Measurements from ENCODE around the gene DIAPH2. TPM values are rescaled to one million over a fixed set of nuclear protein-coding genes. Genes with fewer than 3 reads are reported as not detected.

Gene DIAPH2
- total RNA-seq, 4 donors from 2014 or later, result 11.1 to 26.5 (median 18.7) TPM

GRCh38 chrX:96791559-96791958 lies 106.9 kb downstream of the DIAPH2 start:
- Histone ChIP-seq H3K36me3 (no peaks in the 10 kb centered on the region), H3K27ac (no peak overlapping the region), H3K4me3 (replicated peaks in 1 of 3) (no peak overlapping the region), H3K9me3 (no peaks in the 10 kb centered on the region), H3K4me1 (no peaks in the 10 kb centered on the region), H3K27me3 (no peaks in the 10 kb centered on the region)
- intact Hi-C loops (cut with DNase I), result no loop called here
- DNase-seq, result no peak
- TF ChIP-seq CTCF (IDR thresholded peaks at IDR 0.05), result no peak
- TF ChIP-seq POLR2A (IDR thresholded peaks at IDR 0.05), result no peak
- WGBS, 2 donors, result 66 to 79% methylated on average over 4 of the region's 4 CpGs

- no peak overlapping the region for H3K27ac ChIP-seq
- TF ChIP-seq POLR2A (IDR thresholded peaks at IDR 0.05) (no peak), CTCF (IDR thresholded peaks at IDR 0.05) (no peak)
- no peaks in the 10 kb centered on the region for H3K36me3 ChIP-seq
- 63 to 77% methylated on average over 2 of the region's 2 CpGs for WGBS, 2 donors
- DNase-seq, result no peak
- H3K9me3 ChIP-seq, result no peaks in the 10 kb centered on the region
- H3K4me1 ChIP-seq, result no peaks in the 10 kb centered on the region
- H3K4me3 ChIP-seq (replicated peaks in 1 of 3), result no peak overlapping the region
- intact Hi-C loops (cut with DNase I), result no loop called here
- no peaks in the 10 kb centered on the region for H3K27me3 ChIP-seq
Measured at GRCh38 chrX:96792047-96792446, 107.4 kb downstream of the DIAPH2 start.

GRCh38 chrX:96798982-96799381 lies 114.3 kb downstream of the DIAPH2 start:
- no peak overlapping the region for H3K27ac ChIP-seq
- no peaks in the 10 kb centered on the region for H3K27me3 ChIP-seq
- WGBS, 2 donors, result 90 to 94% methylated on average over 1 of the region's 1 CpG
- intact Hi-C loops (cut with DNase I), result no loop called here
- no peak for DNase-seq
- H3K4me1 ChIP-seq, result no peaks in the 10 kb centered on the region
- no peaks in the 10 kb centered on the region for H3K9me3 ChIP-seq
- TF ChIP-seq CTCF (IDR thresholded peaks at IDR 0.05), result no peak
- TF ChIP-seq POLR2A (IDR thresholded peaks at IDR 0.05), result no peak
- no peaks in the 10 kb centered on the region for H3K36me3 ChIP-seq
- H3K4me3 ChIP-seq (replicated peaks in 1 of 3), result no peak overlapping the region

DNA sequence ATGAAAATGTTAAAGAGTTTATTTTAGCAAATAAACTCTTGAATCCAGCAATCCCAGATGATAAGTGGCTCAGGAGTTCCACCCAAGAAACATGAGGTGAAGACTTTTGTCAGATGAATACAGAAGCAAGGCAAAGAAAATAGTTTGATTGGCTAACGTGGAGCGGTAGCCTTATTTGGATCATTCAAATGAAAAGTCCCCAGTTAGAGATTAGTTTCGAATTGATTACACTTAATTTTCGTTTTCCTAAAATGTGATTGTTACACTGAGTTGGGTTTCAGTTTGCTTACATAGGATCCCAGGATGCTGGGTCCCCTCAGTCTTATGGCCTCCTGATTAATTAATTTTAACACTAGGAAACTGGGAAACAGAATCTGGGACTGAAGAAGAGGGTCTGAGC lies 122.7 kb downstream of the DIAPH2 start:
- 95 to 98% methylated on average over 4 of the region's 4 CpGs for WGBS, 2 donors

DNA sequence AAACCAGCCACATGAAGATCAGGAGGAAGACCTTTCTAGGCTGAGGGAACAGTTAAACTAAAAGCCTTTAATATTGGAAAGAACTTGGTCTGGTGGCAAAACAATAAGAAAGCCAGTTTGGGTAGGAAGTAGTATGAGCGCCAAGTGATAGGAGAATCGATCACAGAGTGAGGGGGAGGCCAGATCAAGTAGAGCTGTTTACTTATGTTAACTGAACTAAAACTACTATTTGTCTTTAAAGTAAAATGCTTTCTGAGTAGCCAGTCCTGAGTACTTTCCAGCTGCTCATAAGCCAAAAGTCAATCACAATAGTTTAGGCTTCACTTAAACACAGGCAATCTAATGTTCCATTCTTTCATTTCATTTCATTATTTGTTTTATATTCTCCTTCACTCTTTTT lies 136.3 kb downstream of the DIAPH2 start:
- Histone ChIP-seq H3K27ac (no peak overlapping the region), H3K4me3 (replicated peaks in 1 of 3) (no peak overlapping the region), H3K36me3 (no peaks in the 10 kb centered on the region), H3K9me3 (no peaks in the 10 kb centered on the region), H3K4me1 (no peaks in the 10 kb centered on the region), H3K27me3 (no peaks in the 10 kb centered on the region)
- 51 to 59% methylated on average over 2 of the region's 2 CpGs for WGBS, 2 donors
- intact Hi-C loops (cut with DNase I), result no loop called here
- DNase-seq, result no peak
- TF ChIP-seq CTCF (IDR thresholded peaks at IDR 0.05) (no peak), POLR2A (IDR thresholded peaks at IDR 0.05) (no peak)

More for the DNA sequence above, 122.7 kb downstream of the DIAPH2 start:
- no peaks in the 10 kb centered on the region for H3K4me1 ChIP-seq
- no peak for DNase-seq
- no peaks in the 10 kb centered on the region for H3K36me3 ChIP-seq
- no peak overlapping the region for H3K4me3 ChIP-seq (replicated peaks in 1 of 3)
- H3K9me3 ChIP-seq, result no peaks in the 10 kb centered on the region
- H3K27me3 ChIP-seq, result no peaks in the 10 kb centered on the region
- no peak for TF ChIP-seq POLR2A (IDR thresholded peaks at IDR 0.05)
- TF ChIP-seq CTCF (IDR thresholded peaks at IDR 0.05), result no peak
- H3K27ac ChIP-seq, result no peak overlapping the region
- intact Hi-C loops (cut with DNase I), result no loop called here
